ENCODE measurements around the gene STARD13.
A peak's percentile ranks its signal among the peaks of the same experiment; 100 is the strongest.

The STARD13 gene

DNA sequence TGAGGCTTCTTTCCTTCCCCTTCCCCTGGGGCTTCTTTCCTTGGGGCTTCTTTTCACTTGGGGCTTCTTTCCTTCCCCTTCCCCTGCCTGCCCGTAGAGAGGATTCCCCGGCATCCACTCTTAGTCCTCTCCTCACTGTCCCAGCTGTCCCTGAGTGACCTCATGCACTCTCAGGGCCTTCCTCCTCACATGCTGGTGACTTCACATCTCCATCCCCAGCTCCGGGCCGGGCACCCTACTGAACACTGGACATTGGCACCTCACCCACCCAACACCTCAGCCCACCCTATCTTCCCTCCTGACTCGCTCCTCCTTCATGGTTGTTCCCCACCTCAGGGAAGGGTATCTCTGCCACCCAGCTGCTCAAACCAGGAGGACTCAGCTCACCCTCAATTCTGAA lies 130.6 kb downstream of the STARD13 start:
- Mint-ChIP-seq H3K4me1 (peaks cover 69% of the 10 kb centered on the region), H3K27me3 (ENCODE audit: low read depth, poor library complexity) (peaks cover 3% of the 10 kb centered on the region), H3K9me3 (no peaks in the 10 kb centered on the region), H3K27ac (peak overlapping the region; percentile 94), H3K36me3 (ENCODE audit: low read depth) (no peaks in the 10 kb centered on the region), H3K4me3 (no peak overlapping the region)
- no peak for DNase-seq
- TF ChIP-seq, protein P1, sequence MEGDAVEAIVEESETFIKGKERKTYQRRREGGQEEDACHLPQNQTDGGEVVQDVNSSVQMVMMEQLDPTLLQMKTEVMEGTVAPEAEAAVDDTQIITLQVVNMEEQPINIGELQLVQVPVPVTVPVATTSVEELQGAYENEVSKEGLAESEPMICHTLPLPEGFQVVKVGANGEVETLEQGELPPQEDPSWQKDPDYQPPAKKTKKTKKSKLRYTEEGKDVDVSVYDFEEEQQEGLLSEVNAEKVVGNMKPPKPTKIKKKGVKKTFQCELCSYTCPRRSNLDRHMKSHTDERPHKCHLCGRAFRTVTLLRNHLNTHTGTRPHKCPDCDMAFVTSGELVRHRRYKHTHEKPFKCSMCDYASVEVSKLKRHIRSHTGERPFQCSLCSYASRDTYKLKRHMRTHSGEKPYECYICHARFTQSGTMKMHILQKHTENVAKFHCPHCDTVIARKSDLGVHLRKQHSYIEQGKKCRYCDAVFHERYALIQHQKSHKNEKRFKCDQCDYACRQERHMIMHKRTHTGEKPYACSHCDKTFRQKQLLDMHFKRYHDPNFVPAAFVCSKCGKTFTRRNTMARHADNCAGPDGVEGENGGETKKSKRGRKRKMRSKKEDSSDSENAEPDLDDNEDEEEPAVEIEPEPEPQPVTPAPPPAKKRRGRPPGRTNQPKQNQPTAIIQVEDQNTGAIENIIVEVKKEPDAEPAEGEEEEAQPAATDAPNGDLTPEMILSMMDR (IDR thresholded peaks at IDR 0.05) = no peak

DNA sequence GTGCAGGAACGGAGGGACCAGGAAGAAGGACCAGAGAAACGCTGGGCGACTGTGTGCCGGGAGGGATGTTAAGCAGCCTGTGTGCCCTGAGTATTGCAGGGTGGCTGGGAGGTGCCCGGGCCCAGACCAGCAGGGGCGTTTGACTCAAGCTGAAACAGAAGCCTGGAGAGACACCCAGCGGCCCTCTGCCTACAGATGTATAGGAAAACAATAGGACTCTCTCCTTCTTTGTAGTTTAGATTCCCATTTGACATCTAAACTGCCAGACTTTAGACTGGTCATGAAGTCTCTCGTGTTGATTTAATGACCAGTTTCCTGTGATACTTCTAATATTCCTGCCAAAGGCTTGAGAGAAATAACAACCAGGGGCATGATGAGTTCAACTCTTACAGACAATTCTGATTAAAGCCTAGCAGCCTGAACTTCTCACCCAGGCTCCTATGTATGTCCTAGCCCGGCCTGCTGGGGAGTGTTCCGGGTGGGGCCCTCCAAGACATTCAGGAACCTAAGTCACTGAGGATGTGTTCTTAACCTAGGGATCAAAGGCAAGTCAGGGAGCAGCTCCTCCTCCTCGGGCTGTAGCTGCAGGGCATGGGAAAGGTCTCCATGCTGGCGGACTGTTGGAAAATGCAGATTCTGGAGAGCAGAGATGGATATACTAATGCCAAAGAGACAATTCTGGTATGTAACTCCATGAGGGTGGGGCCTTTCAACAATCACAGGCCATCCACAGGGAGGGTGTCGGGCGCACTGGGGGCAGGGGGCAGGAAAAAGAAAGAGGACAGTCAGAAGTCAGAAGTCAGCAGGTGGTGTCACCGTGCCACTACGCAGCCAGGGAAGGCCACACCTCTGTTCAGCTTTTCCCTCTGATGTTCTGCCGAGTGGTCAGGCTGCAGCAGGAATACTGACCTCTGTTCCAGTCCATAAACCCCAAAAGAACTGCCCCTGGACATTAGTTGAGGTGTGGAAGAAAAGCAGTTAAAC lies 131.8 kb downstream of the STARD13 start:
- TF ChIP-seq, protein P1 (IDR thresholded peaks at IDR 0.05) = no peak
- H3K4me3 Mint-ChIP-seq = peak overlapping the region; percentile 1
- no peaks in the 10 kb centered on the region for H3K9me3 Mint-ChIP-seq
- DNase-seq = peak; percentile 38
- peak overlapping the region; percentile 96 for H3K27ac Mint-ChIP-seq
- peaks cover 66% of the 10 kb centered on the region for H3K4me1 Mint-ChIP-seq
- H3K36me3 Mint-ChIP-seq (ENCODE audit: low read depth) = no peaks in the 10 kb centered on the region
- peaks cover 3% of the 10 kb centered on the region for H3K27me3 Mint-ChIP-seq (ENCODE audit: low read depth, poor library complexity)

DNA sequence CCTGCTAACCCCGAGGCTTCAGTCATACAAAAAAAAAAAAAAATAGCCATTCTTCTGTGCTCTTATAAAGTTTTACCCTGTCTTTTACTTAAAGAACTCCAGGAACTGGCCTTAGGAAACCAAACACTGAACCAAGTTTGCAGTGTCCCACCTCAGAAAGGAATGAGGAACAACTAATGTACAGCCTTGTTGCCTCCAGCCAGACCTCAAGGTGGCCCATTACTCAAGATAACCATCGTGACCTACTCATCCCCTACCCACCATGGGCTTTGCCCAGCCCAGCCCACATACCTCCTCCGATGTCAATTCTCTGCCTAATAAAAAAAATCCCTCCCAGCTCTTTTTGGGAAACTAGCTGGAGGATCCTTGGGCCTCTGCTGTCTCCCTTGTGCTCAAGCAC lies 133.2 kb downstream of the STARD13 start:
- no peak overlapping the region for H3K4me3 Mint-ChIP-seq

DNA sequence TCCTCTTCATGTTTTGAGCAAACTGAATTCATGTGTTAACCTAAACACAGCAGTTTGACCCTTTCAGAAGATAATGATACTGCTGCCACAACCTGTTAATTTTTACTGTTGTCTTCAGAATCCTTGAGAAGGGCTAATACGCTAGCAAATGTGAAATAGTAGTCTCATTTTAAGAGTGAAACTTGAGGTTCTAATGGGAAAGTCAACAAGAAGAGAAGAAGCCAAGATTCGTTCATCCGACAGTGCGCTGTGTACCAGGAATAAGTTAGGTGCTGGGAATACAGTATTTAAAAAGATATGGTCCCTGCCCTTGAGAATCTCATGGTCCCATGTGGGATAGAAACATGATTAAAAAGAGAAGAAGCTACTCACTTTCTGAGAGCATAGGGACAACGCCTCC lies 134.9 kb downstream of the STARD13 start:
- no peaks in the 10 kb centered on the region for H3K36me3 Mint-ChIP-seq (ENCODE audit: low read depth)
- H3K4me1 Mint-ChIP-seq = peaks cover 53% of the 10 kb centered on the region
- no peaks in the 10 kb centered on the region for H3K9me3 Mint-ChIP-seq
- TF ChIP-seq, protein P1 (IDR thresholded peaks at IDR 0.05) = no peak
- H3K27me3 Mint-ChIP-seq (ENCODE audit: low read depth, poor library complexity) = peaks cover 3% of the 10 kb centered on the region
- H3K4me3 Mint-ChIP-seq = peak overlapping the region; percentile 10
- peak overlapping the region; percentile 19 for H3K27ac Mint-ChIP-seq
- no peak for DNase-seq

More for the DNA sequence above, 133.2 kb downstream of the STARD13 start:
- Mint-ChIP-seq H3K9me3 (no peaks in the 10 kb centered on the region), H3K4me1 (peaks cover 58% of the 10 kb centered on the region), H3K27me3 (ENCODE audit: low read depth, poor library complexity) (peaks cover 3% of the 10 kb centered on the region), H3K27ac (peak overlapping the region; percentile 96), H3K36me3 (ENCODE audit: low read depth) (no peaks in the 10 kb centered on the region)
- no peak for DNase-seq
- TF ChIP-seq, protein P1 (IDR thresholded peaks at IDR 0.05) = no peak

DNA sequence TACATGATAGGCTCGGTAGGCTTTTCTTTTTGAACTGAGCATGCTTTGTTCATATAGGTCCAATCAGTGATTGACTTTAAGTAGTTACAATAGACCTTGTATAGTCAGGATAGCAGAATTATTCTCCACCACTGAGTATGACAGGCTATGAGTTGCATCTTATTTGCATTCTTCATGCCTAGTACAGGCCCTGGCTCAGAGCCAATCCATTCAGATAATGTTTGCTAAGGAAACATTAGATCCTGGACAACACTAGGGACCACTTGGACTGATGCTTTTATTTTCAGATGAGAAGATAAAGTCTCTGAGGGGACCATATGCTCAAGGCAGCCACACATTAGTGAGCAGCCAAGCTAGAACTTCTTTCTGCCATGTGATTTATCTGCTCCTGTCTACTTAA lies 135.4 kb downstream of the STARD13 start:
- Mint-ChIP-seq H3K4me1 (peaks cover 50% of the 10 kb centered on the region), H3K9me3 (no peaks in the 10 kb centered on the region), H3K27me3 (ENCODE audit: low read depth, poor library complexity) (peaks cover 3% of the 10 kb centered on the region), H3K27ac (no peak overlapping the region), H3K4me3 (no peak overlapping the region), H3K36me3 (ENCODE audit: low read depth) (no peaks in the 10 kb centered on the region)
- TF ChIP-seq, protein P1 (IDR thresholded peaks at IDR 0.05) = no peak
- no peak for DNase-seq

Data from nephron progenitor cell (in vitro differentiated cells).